HEK293 (cell line): ENCODE data around the gene RASD2.

Experiments used
- HOXD13 ChIP-seq: sonication (generic); formaldehyde crosslinking; IDR thresholded peaks from 2 replicates; pipeline ENCODE4 v1.8.0; 2022; ENCODE audit warnings: missing genetic modification reagents, borderline replicate concordance
- IKZF3 ChIP-seq: fragments of 450-650 bp; IDR thresholded peaks from 2 replicates; pipeline ENCODE4 v1.5.0; 2018; ENCODE audit warnings: missing biosample characterization, mild to moderate bottlenecking, missing genetic modification characterization, moderate library complexity
- OVOL3 ChIP-seq: fragments of 450-650 bp; formaldehyde crosslinking; IDR thresholded peaks from 2 replicates; pipeline ENCODE4 v1.5.1; 2016; ENCODE audit warnings: missing biosample characterization, missing genetic modification characterization
- PRDM2 ChIP-seq: fragments of 450-650 bp; formaldehyde crosslinking; IDR thresholded peaks from 2 replicates; pipeline ENCODE4 v1.5.1; 2016; ENCODE audit warnings: missing biosample characterization, missing genetic modification characterization, borderline replicate concordance
- ZBTB17 ChIP-seq: fragments of 450-650 bp; formaldehyde crosslinking; IDR thresholded peaks from 2 replicates; pipeline ENCODE4 v1.5.1; 2016; ENCODE audit warnings: missing biosample characterization, missing genetic modification characterization
- ZBTB21 ChIP-seq: fragments of 450-650 bp; formaldehyde crosslinking; IDR thresholded peaks from 2 replicates; pipeline ENCODE4 v1.5.1; 2017; ENCODE audit warnings: missing biosample characterization, missing genetic modification characterization
- ZBTB26 ChIP-seq: fragments of 450-650 bp; formaldehyde crosslinking; optimal IDR thresholded peaks from 2 replicates; pipeline ENCODE3; 2016; ENCODE audit warnings: missing biosample characterization, mild to moderate bottlenecking, missing genetic modification characterization
- ZBTB8A ChIP-seq: fragments of 450-650 bp; formaldehyde crosslinking; IDR thresholded peaks from 2 replicates; pipeline ENCODE4 v1.5.1; 2016; ENCODE audit warnings: missing biosample characterization, missing genetic modification characterization
- ZFP69B ChIP-seq: fragments of 450-650 bp; formaldehyde crosslinking; IDR thresholded peaks from 2 replicates; pipeline ENCODE4 v1.5.1; 2016; ENCODE audit warnings: missing biosample characterization, missing genetic modification characterization
- ZNF132 ChIP-seq: fragments of 450-650 bp; formaldehyde crosslinking; IDR thresholded peaks from 2 replicates; pipeline ENCODE4 v1.5.1; 2017; ENCODE audit warnings: missing biosample characterization, missing genetic modification characterization, borderline replicate concordance
- ZNF184 ChIP-seq: fragments of 450-650 bp; IDR thresholded peaks from 2 replicates; pipeline ENCODE4 v1.5.1; 2018; ENCODE audit warnings: missing biosample characterization, mild to moderate bottlenecking, missing genetic modification characterization
- ZNF274 ChIP-seq, 2 experiments: fragments of 200-500 bp in 1 of 2; fragments of 450-650 bp in 1 of 2; sonication (Bioruptor generic) in 1 of 2; formaldehyde crosslinking in 1 of 2; IDR thresholded peaks; 2 replicates each; pipeline versions ENCODE4 v1.5.1 to v1.6.1; 2014 to 2016; ENCODE audit warnings: borderline replicate concordance in 1 of 2, inconsistent platforms in 1 of 2, low read length in 1 of 2, missing biosample characterization in 1 of 2, missing genetic modification characterization in 1 of 2
- ZNF311 ChIP-seq: fragments of 450-650 bp; formaldehyde crosslinking; IDR thresholded peaks from 2 replicates; pipeline ENCODE4 v1.5.1; 2017; ENCODE audit warnings: missing biosample characterization, missing genetic modification characterization, borderline replicate concordance
- ZNF37A ChIP-seq: fragments of 450-650 bp; IDR thresholded peaks from 2 replicates; pipeline ENCODE4 v1.5.1; 2018; ENCODE audit warnings: missing biosample characterization, missing genetic modification characterization
- ZNF398 ChIP-seq: fragments of 450-650 bp; formaldehyde crosslinking; IDR thresholded peaks from 2 replicates; pipeline ENCODE4 v1.5.1; 2017; ENCODE audit warnings: missing biosample characterization, missing genetic modification characterization
- ZNF501 ChIP-seq: fragments of 450-650 bp; formaldehyde crosslinking; IDR thresholded peaks from 2 replicates; pipeline ENCODE4 v1.5.1; 2016; ENCODE audit warnings: missing biosample characterization, missing genetic modification characterization
- ZNF510 ChIP-seq: fragments of 450-650 bp; formaldehyde crosslinking; IDR thresholded peaks from 2 replicates; pipeline ENCODE4 v1.5.1; 2018; ENCODE audit warnings: mild to moderate bottlenecking, missing genetic modification characterization, missing biosample characterization; ENCODE audit not compliant: insufficient replicate concordance
- ZNF521 ChIP-seq: fragments of 450-650 bp; formaldehyde crosslinking; IDR thresholded peaks from 2 replicates; pipeline ENCODE4 v1.5.1; 2017; ENCODE audit warnings: missing biosample characterization, mild to moderate bottlenecking, missing genetic modification characterization
- ZNF555 ChIP-seq: fragments of 450-650 bp; formaldehyde crosslinking; conservative IDR thresholded peaks from 2 replicates; pipeline ENCODE4 v1.5.1; 2017; ENCODE audit warnings: missing biosample characterization, mild to moderate bottlenecking, missing genetic modification characterization, inconsistent platforms
- ZNF560 ChIP-seq: fragments of 450-650 bp; formaldehyde crosslinking; IDR thresholded peaks from 2 replicates; pipeline ENCODE4 v1.5.1; 2017; ENCODE audit warnings: missing biosample characterization, missing genetic modification characterization, borderline replicate concordance
- ZNF623 ChIP-seq: fragments of 450-650 bp; formaldehyde crosslinking; IDR thresholded peaks from 2 replicates; pipeline ENCODE4 v1.5.1; 2016; ENCODE audit warnings: missing biosample characterization, missing genetic modification characterization
- ZNF654 ChIP-seq: fragments of 450-650 bp; formaldehyde crosslinking; IDR thresholded peaks from 2 replicates; pipeline ENCODE4 v1.5.1; 2016; ENCODE audit warnings: low read depth, missing biosample characterization, missing genetic modification characterization
- ZNF658 ChIP-seq: fragments of 450-650 bp; formaldehyde crosslinking; IDR thresholded peaks from 2 replicates; pipeline ENCODE4; 2016; ENCODE audit warnings: missing biosample characterization, missing genetic modification characterization
- ZNF664 ChIP-seq: fragments of 450-650 bp; formaldehyde crosslinking; IDR thresholded peaks from 2 replicates; pipeline ENCODE4 v1.5.1; 2016; ENCODE audit warnings: missing biosample characterization, missing genetic modification characterization
- ZSCAN30 ChIP-seq: fragments of 450-650 bp; IDR thresholded peaks from 2 replicates; pipeline ENCODE4 v1.5.1; 2018; ENCODE audit warnings: missing biosample characterization, mild to moderate bottlenecking, missing genetic modification characterization, moderate library complexity
- TF ChIP-seq, protein P1 (sequence below): fragments of 450-650 bp; formaldehyde crosslinking; IDR thresholded peaks from 2 replicates; pipeline ENCODE4; 2016; ENCODE audit warnings: missing biosample characterization, missing genetic modification characterization

The RASD2 gene

DNA sequence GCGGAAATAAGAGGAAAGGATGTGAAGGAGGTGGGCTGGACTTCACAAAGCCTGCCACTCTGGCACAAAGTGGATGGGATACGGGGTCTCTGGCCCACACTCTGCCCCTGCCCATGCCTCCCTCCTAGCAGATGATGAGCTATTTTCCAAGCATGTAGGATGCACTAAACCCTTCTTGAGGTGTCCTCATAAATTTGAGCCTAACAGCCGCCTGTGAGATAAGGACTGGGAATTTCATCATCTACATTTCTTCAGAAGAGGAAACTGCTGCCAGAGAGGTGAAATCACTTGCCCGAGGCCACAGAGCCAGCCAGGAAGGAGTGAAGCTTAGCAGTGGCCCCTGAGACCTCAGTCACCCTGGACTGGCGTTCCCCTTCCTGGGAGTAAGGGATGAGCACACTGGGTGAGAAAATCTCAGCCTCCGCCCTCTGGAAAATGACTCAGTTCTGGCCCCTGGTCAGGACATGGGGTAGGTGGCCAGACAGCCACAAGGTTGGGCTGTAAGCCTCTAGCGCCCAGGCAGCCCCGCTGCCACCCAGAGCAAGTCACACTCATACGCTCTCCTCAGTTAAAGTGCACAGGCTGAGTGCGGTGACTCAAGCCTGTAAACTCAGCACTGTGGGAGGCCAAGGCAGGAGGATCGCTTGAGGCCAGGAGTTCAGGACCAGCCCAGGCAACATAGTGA, 48.6 kb downstream of the RASD2 start (continued):
- TF ChIP-seq OVOL3 (tag by site-specific recombination) = no peak
- no peak for TF ChIP-seq ZNF184 (tag by site-specific recombination)
- no peak for TF ChIP-seq ZNF623 (tag by site-specific recombination)
- TF ChIP-seq ZNF398 (tag by site-specific recombination) = peak; percentile 36; the same call in 1 of the 2 replicates
- TF ChIP-seq ZSCAN30 (tag by site-specific recombination) = peak; percentile 44; the same call in 1 of the 2 replicates
- no peak for TF ChIP-seq ZNF560 (tag by site-specific recombination)
- peak; percentile 92 for TF ChIP-seq ZNF664 (tag by site-specific recombination)
- TF ChIP-seq IKZF3 (tag by site-specific recombination) = 0 out of 2 replicates have a peak, but pooled peaks have one; percentile 33
- TF ChIP-seq ZFP69B (tag by site-specific recombination) = 0 out of 2 replicates have a peak, but pooled peaks have one; percentile 16
- no peak for TF ChIP-seq ZBTB26 (tag by site-specific recombination)
- TF ChIP-seq ZNF274 (IDR thresholded peaks at IDR 0.05; ENCODE audit: low read length) = no peak
- no peak for TF ChIP-seq ZNF274 (tag by site-specific recombination; IDR thresholded peaks at IDR 0.05; ENCODE audit: borderline replicate concordance)
- no peak for TF ChIP-seq ZNF311 (tag by site-specific recombination)
- no peak for TF ChIP-seq ZNF510 (tag by site-specific recombination)
- TF ChIP-seq PRDM2 (tag by site-specific recombination) = no peak; the same call in 1 of the 2 replicates
- no peak for TF ChIP-seq ZNF521 (tag by site-specific recombination)
- TF ChIP-seq ZBTB17 = peak; percentile 62
- no peak for TF ChIP-seq ZBTB21 (tag by site-specific recombination)
- TF ChIP-seq ZNF654 (tag by site-specific recombination) = no peak
- no peak for TF ChIP-seq ZNF132 (tag by site-specific recombination)
- no peak for TF ChIP-seq HOXD13 (CRISPR knock-in tag)
- TF ChIP-seq, protein P1, sequence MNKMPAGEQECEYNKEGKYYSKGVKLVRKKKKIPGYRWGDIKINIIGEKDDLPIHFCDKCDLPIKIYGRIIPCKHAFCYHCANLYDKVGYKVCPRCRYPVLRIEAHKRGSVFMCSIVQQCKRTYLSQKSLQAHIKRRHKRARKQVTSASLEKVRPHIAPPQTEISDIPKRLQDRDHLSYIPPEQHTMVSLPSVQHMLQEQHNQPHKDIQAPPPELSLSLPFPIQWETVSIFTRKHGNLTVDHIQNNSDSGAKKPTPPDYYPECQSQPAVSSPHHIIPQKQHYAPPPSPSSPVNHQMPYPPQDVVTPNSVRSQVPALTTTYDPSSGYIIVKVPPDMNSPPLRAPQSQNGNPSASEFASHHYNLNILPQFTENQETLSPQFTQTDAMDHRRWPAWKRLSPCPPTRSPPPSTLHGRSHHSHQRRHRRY (tag by site-specific recombination) = no peak
- no peak for TF ChIP-seq ZNF37A (tag by site-specific recombination)
- TF ChIP-seq ZBTB8A = peak; percentile 57
- no peak for TF ChIP-seq ZNF555 (tag by site-specific recombination)
- no peak for TF ChIP-seq ZNF501 (tag by site-specific recombination)
- no peak for TF ChIP-seq ZNF658
